T-helper 17 cell (primary cell): ENCODE data around the gene KRT16. TPM values are rescaled to one million over a fixed set of nuclear protein-coding genes. Genes with fewer than 3 reads are reported as not detected.
"Not testable (repeated sequence)": the region's sequence is repeated elsewhere in the genome, so short reads cannot be mapped to it uniquely, and the experiment has no call there.

Source experiments
- ATAC-seq: fragments of 150-1000 bp; cut with Tn5 transposase; 2 replicates; pipeline ENCODE4 v1.10.0; 2021; ENCODE audit warnings: mild to moderate bottlenecking, moderate library complexity
- DNase-seq, 3 donors: peaks; one replicate each; pipeline versions ENCODE4 v3.0.0 to v3.0.0-alpha.2; 2020 to 2021
- H3K9me3 ChIP-seq: one replicate; pipeline ENCODE4 v1.7.0; 2013; ENCODE audit warnings: low read length, mild to moderate bottlenecking; ENCODE audit not compliant: control insufficient read depth, poor library complexity, severe bottlenecking
- H3K27ac Mint-ChIP-seq: one replicate; pipeline ENCODE4 v1.8.0; 2022; ENCODE audit warnings: mild to moderate bottlenecking, moderate library complexity, mixed read lengths
- H3K27me3 Mint-ChIP-seq: one replicate; pipeline ENCODE4 v1.8.0; 2022; ENCODE audit warnings: mixed read lengths
- H3K36me3 Mint-ChIP-seq: one replicate; pipeline ENCODE4 v1.8.0; 2022; ENCODE audit warnings: low read depth, mixed read lengths
- H3K4me1 Mint-ChIP-seq: one replicate; pipeline ENCODE4 v1.8.0; 2022; ENCODE audit warnings: mild to moderate bottlenecking, mixed read lengths
- H3K4me3 Mint-ChIP-seq: one replicate; pipeline ENCODE4 v1.8.0; 2022; ENCODE audit warnings: mild to moderate bottlenecking, moderate library complexity, mixed read lengths
- total RNA-seq, 4 donors: library from RNA in 2 of 4; stranded (reverse) in 2 of 4; gene quantifications; one replicate each; pipeline ENCODE4 v1.2.3 and lab custom pipeline; 2022 to 2026

The KRT16 gene
- total RNA-seq, 2 donors from 2014 or later: not detected

- DNase-seq: no peak
- H3K27me3 Mint-ChIP-seq: peaks cover 8% of the 10 kb centered on the region
- H3K4me3 Mint-ChIP-seq: no peak overlapping the region
- H3K9me3 ChIP-seq: no peaks in the 10 kb centered on the region
- no peak overlapping the region for H3K27ac Mint-ChIP-seq
- no peaks in the 10 kb centered on the region for H3K36me3 Mint-ChIP-seq
- no peaks in the 10 kb centered on the region for H3K4me1 Mint-ChIP-seq
- no peak for ATAC-seq
Measured at GRCh38 chr17:41638941-41639340, 26.4 kb upstream of the KRT16 start.

DNA sequence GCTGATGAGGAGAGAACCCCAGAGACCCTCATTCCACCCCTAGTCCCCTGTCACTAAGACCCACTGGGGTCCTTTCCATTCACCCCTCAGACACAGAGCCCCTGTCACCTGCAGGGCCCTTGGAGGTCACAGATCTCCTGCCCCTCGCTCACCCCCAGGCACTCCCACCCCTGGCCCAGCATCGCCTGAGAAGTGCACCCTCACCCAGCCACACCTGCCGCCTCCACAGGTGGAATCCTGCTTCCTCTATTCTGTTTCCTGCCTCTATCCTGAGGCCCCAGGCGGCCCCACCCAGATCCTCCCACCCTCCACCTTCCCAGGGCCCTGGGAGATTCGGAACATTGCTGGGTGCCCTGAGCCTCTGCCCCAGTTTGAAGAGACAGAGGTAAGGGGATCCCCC is 25.6 kb upstream of the KRT16 start:
- no peak overlapping the region for H3K27ac Mint-ChIP-seq

DNA sequence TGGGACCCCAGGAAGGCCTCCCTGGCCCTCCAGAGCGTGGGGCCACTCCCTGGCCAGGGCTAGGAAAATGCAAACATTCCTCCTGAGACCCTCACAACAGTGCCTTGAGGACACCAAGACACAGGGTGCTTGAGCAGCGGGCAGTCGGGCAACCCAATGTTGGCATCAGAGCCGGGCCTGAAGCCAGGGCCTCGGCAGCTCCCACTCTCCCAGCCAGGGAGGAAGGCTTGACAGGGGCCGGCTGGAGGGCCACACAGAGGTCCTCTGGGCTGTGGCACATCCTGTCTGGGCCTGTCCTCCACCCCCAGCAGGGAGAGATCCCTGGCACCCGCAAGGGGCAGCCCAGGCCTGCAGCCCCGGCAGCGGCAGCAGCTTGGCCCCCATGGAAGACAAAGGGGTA is 24.1 kb upstream of the KRT16 start:
- ATAC-seq (no peak), DNase-seq (no peak)
- no peaks in the 10 kb centered on the region for H3K36me3 Mint-ChIP-seq
- no peak overlapping the region for H3K27ac Mint-ChIP-seq
- no peaks in the 10 kb centered on the region for H3K9me3 ChIP-seq
- H3K4me3 Mint-ChIP-seq: no peak overlapping the region
- H3K4me1 Mint-ChIP-seq: no peaks in the 10 kb centered on the region
- peaks cover 8% of the 10 kb centered on the region for H3K27me3 Mint-ChIP-seq

More for the DNA sequence above, 25.6 kb upstream of the KRT16 start:
- no peaks in the 10 kb centered on the region for H3K4me1 Mint-ChIP-seq
- no peaks in the 10 kb centered on the region for H3K9me3 ChIP-seq
- no peak for DNase-seq
- no peak overlapping the region for H3K4me3 Mint-ChIP-seq
- H3K36me3 Mint-ChIP-seq: no peaks in the 10 kb centered on the region
- ATAC-seq: no peak
- H3K27me3 Mint-ChIP-seq: peaks cover 8% of the 10 kb centered on the region

- Mint-ChIP-seq H3K4me1 (no peaks in the 10 kb centered on the region), H3K36me3 (no peaks in the 10 kb centered on the region), H3K27ac (no peak overlapping the region), H3K4me3 (no peak overlapping the region), H3K27me3 (peaks cover 8% of the 10 kb centered on the region)
- ATAC-seq (no peak), DNase-seq (no peak)
- no peaks in the 10 kb centered on the region for H3K9me3 ChIP-seq
Measured at GRCh38 chr17:41635121-41636097, 22.8 kb upstream of the KRT16 start.

GRCh38 chr17:41634639-41635038 is 22.1 kb upstream of the KRT16 start:
- no peak overlapping the region for H3K27ac Mint-ChIP-seq
- H3K9me3 ChIP-seq: no peaks in the 10 kb centered on the region
- ATAC-seq (no peak), DNase-seq (no peak)
- peaks cover 8% of the 10 kb centered on the region for H3K27me3 Mint-ChIP-seq
- H3K4me1 Mint-ChIP-seq: no peaks in the 10 kb centered on the region
- H3K36me3 Mint-ChIP-seq: no peaks in the 10 kb centered on the region
- no peak overlapping the region for H3K4me3 Mint-ChIP-seq

- no peaks in the 10 kb centered on the region for H3K9me3 ChIP-seq
- H3K27me3 Mint-ChIP-seq: peaks cover 8% of the 10 kb centered on the region
- no peaks in the 10 kb centered on the region for H3K36me3 Mint-ChIP-seq
- H3K27ac Mint-ChIP-seq: no peak overlapping the region
- ATAC-seq (no peak), DNase-seq (no peak)
- H3K4me3 Mint-ChIP-seq: no peak overlapping the region
- H3K4me1 Mint-ChIP-seq: no peaks in the 10 kb centered on the region
Measured at GRCh38 chr17:41633556-41634199, 21.1 kb upstream of the KRT16 start.

DNA sequence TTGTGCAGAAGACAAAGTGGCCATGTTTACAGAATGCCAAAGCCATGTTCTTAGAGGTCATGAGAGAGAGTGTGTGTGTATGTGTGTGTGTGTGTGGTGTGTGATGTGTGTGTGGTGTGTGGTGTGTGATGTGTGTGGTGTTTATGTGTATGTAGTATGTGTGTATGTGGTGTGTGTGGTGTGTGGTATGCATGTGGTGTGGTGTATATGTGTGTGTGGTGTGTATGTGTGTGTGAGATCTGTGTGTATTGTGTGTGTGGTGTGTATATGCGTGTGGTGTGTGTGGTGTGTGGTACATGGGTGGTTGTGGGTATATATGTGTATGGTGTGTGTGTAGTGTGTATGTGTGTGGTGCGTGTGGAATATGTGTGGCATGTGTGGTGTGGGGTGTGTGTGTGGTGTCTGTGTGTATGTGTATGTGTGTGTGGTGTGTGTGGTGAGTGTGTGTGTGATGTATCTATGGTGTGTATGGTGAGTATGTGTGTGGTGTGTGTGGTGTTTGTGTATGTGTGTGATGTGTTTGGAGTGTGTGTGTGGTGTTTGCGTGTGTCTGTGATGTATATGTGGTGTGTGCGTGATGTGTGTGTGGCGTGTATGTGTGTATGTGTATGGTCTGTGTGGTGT is 20.0 kb upstream of the KRT16 start:
- Mint-ChIP-seq H3K36me3 (no peaks in the 10 kb centered on the region), H3K4me3 (no peak overlapping the region), H3K4me1 (no peaks in the 10 kb centered on the region), H3K27ac (no peak overlapping the region), H3K27me3 (peaks cover 12% of the 10 kb centered on the region)
- H3K9me3 ChIP-seq: no peaks in the 10 kb centered on the region
- ATAC-seq: no peak
- DNase-seq: no peak

GRCh38 chr17:41631898-41632285 is 19.3 kb upstream of the KRT16 start:
- DNase-seq (no peak), ATAC-seq (no peak)
- peaks cover 17% of the 10 kb centered on the region for H3K27me3 Mint-ChIP-seq
- no peaks in the 10 kb centered on the region for H3K36me3 Mint-ChIP-seq
- no peak overlapping the region for H3K4me3 Mint-ChIP-seq
- H3K27ac Mint-ChIP-seq: no peak overlapping the region
- H3K4me1 Mint-ChIP-seq: no peaks in the 10 kb centered on the region
- no peaks in the 10 kb centered on the region for H3K9me3 ChIP-seq

- H3K4me1 Mint-ChIP-seq: no peaks in the 10 kb centered on the region
- H3K27me3 Mint-ChIP-seq: peaks cover 17% of the 10 kb centered on the region
- no peaks in the 10 kb centered on the region for H3K9me3 ChIP-seq
- H3K36me3 Mint-ChIP-seq: no peaks in the 10 kb centered on the region
- no peak overlapping the region for H3K4me3 Mint-ChIP-seq
- DNase-seq: no peak
- no peak overlapping the region for H3K27ac Mint-ChIP-seq
- no peak for ATAC-seq
Measured at GRCh38 chr17:41631025-41631897, 18.7 kb upstream of the KRT16 start.

GRCh38 chr17:41629826-41630670 is 17.5 kb upstream of the KRT16 start:
- no peaks in the 10 kb centered on the region for H3K9me3 ChIP-seq
- no peak overlapping the region for H3K4me3 Mint-ChIP-seq
- DNase-seq (no peak), ATAC-seq (no peak)
- H3K4me1 Mint-ChIP-seq: peaks cover 4% of the 10 kb centered on the region
- no peak overlapping the region for H3K27ac Mint-ChIP-seq
- peaks cover 3% of the 10 kb centered on the region for H3K36me3 Mint-ChIP-seq
- peaks cover 15% of the 10 kb centered on the region for H3K27me3 Mint-ChIP-seq

DNA sequence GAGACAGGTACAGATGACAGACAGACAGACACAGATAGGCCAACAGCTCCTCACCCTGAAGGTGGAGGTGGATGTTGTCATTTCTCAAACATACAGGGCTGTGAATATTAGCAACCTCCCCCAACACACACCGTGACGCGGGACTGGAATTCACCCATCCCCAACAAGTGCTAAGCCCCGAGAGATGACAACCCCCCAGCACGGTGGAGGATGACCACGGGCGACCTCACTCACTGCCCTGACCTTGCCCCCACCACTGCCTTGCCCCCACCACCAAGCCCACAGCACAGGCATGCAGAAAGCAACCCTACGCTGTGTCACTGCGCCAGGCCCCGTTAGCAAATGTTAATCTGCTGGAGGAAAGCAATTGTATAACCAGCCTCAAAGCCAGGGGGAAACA is 16.7 kb upstream of the KRT16 start:
- no peak for DNase-seq
- no peak for ATAC-seq
- no peaks in the 10 kb centered on the region for H3K9me3 ChIP-seq
- H3K4me1 Mint-ChIP-seq: peaks cover 4% of the 10 kb centered on the region
- peaks cover 20% of the 10 kb centered on the region for H3K27me3 Mint-ChIP-seq
- H3K27ac Mint-ChIP-seq: no peak overlapping the region
- H3K4me3 Mint-ChIP-seq: no peak overlapping the region
- peaks cover 3% of the 10 kb centered on the region for H3K36me3 Mint-ChIP-seq

DNA sequence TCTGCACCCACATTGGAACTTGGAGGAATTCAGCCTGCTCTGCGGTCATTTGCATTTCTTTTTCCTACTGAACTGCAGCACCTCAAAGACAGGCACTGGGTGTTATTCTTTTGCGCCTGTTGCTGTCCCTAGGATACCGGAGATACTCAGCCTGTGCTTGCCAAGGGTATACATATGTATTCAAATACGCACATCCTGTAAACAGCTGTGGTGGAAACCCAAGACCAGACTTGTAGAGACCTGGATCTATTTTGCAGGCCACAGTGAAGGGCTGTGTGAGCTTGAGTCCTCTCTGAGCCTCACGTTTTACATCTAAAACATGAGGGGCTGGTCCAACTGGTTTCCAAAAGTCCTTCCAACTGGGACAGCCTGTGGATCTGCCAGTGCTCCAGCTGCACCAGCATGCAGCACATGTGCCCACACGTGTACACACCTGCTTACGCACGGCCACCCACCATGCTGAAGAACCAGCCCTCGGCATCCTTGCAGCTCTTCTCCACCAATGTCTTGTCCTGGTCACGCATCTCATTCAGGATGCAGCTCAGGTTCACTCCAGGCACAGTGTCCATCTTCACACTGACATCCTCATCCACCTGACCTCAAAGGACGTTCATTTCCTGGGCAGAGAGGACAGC is 16.2 kb upstream of the KRT16 start:
- not testable (repeated sequence) for H3K27ac Mint-ChIP-seq, H3K4me3 Mint-ChIP-seq, ATAC-seq, H3K36me3 Mint-ChIP-seq, H3K9me3 ChIP-seq, H3K4me1 Mint-ChIP-seq
- peak in 1 of 3 donors; percentile 5 for DNase-seq
- peaks cover 22% of the 10 kb centered on the region for H3K27me3 Mint-ChIP-seq
